Measurements from ENCODE around the gene ARID1B. TPM values are rescaled to one million over a fixed set of nuclear protein-coding genes. Genes with fewer than 3 reads are reported as not detected.
A peak's percentile ranks its signal among the peaks of the same experiment; 100 is the strongest.

Gene ARID1B
- total and polyA plus RNA-seq, 7 donors: 8.4 to 115 (median 69.6) TPM

- H3K4me3 ChIP-seq: no peak overlapping the region
- intact Hi-C loops (cut with DNase I): no loop called here
- H3K36me3 ChIP-seq: no peaks in the 10 kb centered on the region
- H3K27ac ChIP-seq: peak overlapping the region in 2 of 4 donors; percentile 22 to 46
- TF ChIP-seq POLR2AphosphoS5 (IDR thresholded peaks at IDR 0.05) (peak in 1 of 4 donors; percentile 6), EP300 (IDR thresholded peaks at IDR 0.05) (no peak)
- peak; percentile 81 for DNase-seq
- H3K4me1 ChIP-seq: peaks cover 0 to 29% (median 17%) of the 10 kb centered on the region in 4 donors
- no peaks in the 10 kb centered on the region for H3K9me3 ChIP-seq
- WGBS, 2 donors: 93 to 94% methylated on average over 21 of the region's 21 CpGs
- H3K27me3 ChIP-seq: no peaks in the 10 kb centered on the region
Measured at GRCh38 chr6:157246048-157246630, 469.0 kb downstream of the ARID1B start.

- Histone ChIP-seq H3K36me3 (no peaks in the 10 kb centered on the region), H3K9me3 (no peaks in the 10 kb centered on the region), H3K27ac (peak overlapping the region in 1 of 4 donors; percentile 46), H3K4me1 (peaks cover 0 to 26% (median 16%) of the 10 kb centered on the region in 4 donors), H3K27me3 (no peaks in the 10 kb centered on the region), H3K4me3 (no peak overlapping the region)
- no peak for DNase-seq
- WGBS, 2 donors: 90 to 94% methylated on average over 14 of the region's 14 CpGs
- TF ChIP-seq EP300 (IDR thresholded peaks at IDR 0.05): no peak
- TF ChIP-seq CTCF (IDR thresholded peaks at IDR 0.05): no peak
- TF ChIP-seq POLR2A (IDR thresholded peaks at IDR 0.05): no peak
- no peak for TF ChIP-seq POLR2AphosphoS5 (IDR thresholded peaks at IDR 0.05)
- intact Hi-C loops (cut with DNase I): no loop called here
Measured at GRCh38 chr6:157246771-157247484, 469.8 kb downstream of the ARID1B start.

- Histone ChIP-seq H3K4me3 (no peak overlapping the region), H3K9me3 (no peaks in the 10 kb centered on the region), H3K27ac (no peak overlapping the region), H3K27me3 (no peaks in the 10 kb centered on the region), H3K4me1 (peaks cover 0 to 26% (median 16%) of the 10 kb centered on the region in 4 donors), H3K36me3 (no peaks in the 10 kb centered on the region)
- no peak for DNase-seq
- TF ChIP-seq EP300 (IDR thresholded peaks at IDR 0.05): no peak
- no peak for TF ChIP-seq POLR2AphosphoS5 (IDR thresholded peaks at IDR 0.05)
- no peak for TF ChIP-seq CTCF (IDR thresholded peaks at IDR 0.05)
- no peak for TF ChIP-seq POLR2A (IDR thresholded peaks at IDR 0.05)
- 65 to 69% methylated on average over 1 of the region's 1 CpG for WGBS, 2 donors
- intact Hi-C loops (cut with DNase I): no loop called here
Measured at GRCh38 chr6:157248264-157248663, 471.1 kb downstream of the ARID1B start.

- peaks cover 0 to 15% (median 5%) of the 10 kb centered on the region in 4 donors for H3K4me1 ChIP-seq
- H3K4me3 ChIP-seq: no peak overlapping the region
- H3K27me3 ChIP-seq: no peaks in the 10 kb centered on the region
- H3K9me3 ChIP-seq: no peaks in the 10 kb centered on the region
- WGBS, 2 donors: 94 to 95% methylated on average over 8 of the region's 8 CpGs
- no peak for DNase-seq
- TF ChIP-seq CTCF (IDR thresholded peaks at IDR 0.05): no peak
- TF ChIP-seq EP300 (IDR thresholded peaks at IDR 0.05): no peak
- TF ChIP-seq POLR2AphosphoS5 (IDR thresholded peaks at IDR 0.05): no peak
- no peak for TF ChIP-seq POLR2A (IDR thresholded peaks at IDR 0.05)
- intact Hi-C loops (cut with DNase I): no loop called here
- no peak overlapping the region for H3K27ac ChIP-seq
- H3K36me3 ChIP-seq: no peaks in the 10 kb centered on the region
Measured at GRCh38 chr6:157249826-157250225, 472.6 kb downstream of the ARID1B start.

GRCh38 chr6:157251586-157252247 lies 474.5 kb downstream of the ARID1B start:
- Histone ChIP-seq H3K4me1 (no peaks in the 10 kb centered on the region), H3K9me3 (no peaks in the 10 kb centered on the region), H3K4me3 (no peak overlapping the region), H3K27me3 (no peaks in the 10 kb centered on the region), H3K27ac (no peak overlapping the region), H3K36me3 (no peaks in the 10 kb centered on the region)
- TF ChIP-seq POLR2A (IDR thresholded peaks at IDR 0.05) (no peak), POLR2AphosphoS5 (IDR thresholded peaks at IDR 0.05) (no peak), EP300 (IDR thresholded peaks at IDR 0.05) (no peak), CTCF (IDR thresholded peaks at IDR 0.05) (no peak)
- DNase-seq: no peak
- intact Hi-C loops (cut with DNase I): no loop called here
- WGBS, 2 donors: 85 to 93% methylated on average over 8 of the region's 8 CpGs
